Dermis blood vessel endothelial cell (primary cell): ENCODE data around the gene COLEC12. TPM values are rescaled to one million over a fixed set of nuclear protein-coding genes. Genes with fewer than 3 reads are reported as not detected.

Experiments
- DNase-seq: peaks from one replicate; pipeline ENCODE4 v3.0.0; 2010
- total RNA-seq: library from RNA; depleted of rRNA; stranded (reverse); fragments of >200 nt; gene quantifications from 2 replicates; pipeline ENCODE4 v1.2.3, GENCODE V29; 2014

Gene COLEC12
- total RNA-seq, 1 donor from 2014 or later = 45.1 TPM

DNA sequence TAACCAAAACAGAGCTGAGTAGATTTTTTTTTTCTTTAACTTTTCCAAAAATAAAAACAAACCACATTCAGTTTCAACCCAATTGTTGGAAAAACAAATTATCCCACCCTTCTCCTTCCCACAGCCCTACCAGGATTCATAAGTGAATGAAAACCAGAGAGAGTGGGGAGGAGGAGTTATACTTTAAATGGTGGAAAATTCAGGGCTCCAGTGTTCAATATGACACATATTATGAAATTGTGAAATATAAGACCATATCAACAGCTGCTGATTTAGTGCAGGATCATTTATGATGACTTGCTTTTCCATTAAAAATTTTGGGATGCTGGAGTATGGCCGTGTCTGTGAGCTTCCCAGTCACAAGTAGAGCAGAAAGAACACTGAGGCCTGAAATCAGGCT is 26.7 kb downstream of the COLEC12 start:
- DNase-seq = no peak

DNA sequence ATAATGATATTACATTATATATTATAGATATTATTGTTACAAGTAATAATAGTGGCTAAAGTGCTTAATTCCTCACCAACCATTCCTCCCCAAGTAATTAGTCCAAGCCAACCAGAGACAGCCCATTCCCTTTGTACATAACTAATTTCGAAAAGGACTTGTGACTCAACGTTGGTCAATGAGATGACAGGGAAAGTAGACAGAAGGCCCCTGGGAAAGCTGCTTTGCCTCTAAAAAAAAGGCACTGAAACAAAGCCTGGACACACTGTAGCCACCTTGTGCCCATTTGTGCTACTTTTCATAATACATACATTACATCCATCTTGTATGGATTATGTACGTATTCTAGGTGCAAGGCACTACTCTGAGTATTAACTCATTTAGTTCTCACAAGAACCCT is 28.8 kb downstream of the COLEC12 start:
- DNase-seq = no peak

DNA sequence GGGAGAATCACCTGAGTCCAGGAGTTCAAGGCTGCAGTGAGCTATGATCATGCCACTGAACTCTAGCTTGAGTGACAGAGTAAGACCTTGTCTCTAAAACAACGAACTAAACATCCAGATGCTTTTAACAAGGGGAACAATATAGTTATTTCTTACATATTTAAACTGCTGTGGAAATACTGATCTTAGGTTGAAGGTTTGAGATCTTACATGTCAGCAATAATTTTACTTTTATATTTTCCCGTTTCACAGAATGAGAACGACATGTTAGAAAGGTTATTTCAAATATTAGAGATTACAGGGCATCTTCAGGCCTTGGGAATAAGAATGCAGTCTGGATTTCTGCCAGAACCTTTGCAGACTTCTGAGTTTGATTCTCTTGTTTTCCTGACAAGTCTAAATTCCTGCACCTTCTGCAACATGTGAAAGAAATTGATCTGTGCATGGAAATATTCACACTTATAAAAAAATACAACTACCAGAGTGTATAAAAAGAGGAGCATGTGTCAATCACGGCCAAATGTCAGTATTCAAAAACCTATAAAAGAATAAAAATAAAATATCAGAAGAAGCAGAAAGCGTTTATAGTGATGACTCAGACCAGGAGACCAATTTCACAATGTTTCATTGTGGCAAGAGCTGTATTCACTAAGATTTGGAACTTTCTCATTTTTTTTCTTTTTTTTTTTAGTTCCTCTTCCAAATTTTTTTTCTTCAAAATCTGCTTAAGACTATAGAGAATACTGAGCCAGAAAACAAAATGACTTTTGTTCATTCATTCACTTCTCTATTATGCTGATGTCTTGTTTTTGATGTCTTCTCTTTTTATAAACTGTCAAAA is 29.6 kb downstream of the COLEC12 start:
- DNase-seq = peak; percentile 36

DNA sequence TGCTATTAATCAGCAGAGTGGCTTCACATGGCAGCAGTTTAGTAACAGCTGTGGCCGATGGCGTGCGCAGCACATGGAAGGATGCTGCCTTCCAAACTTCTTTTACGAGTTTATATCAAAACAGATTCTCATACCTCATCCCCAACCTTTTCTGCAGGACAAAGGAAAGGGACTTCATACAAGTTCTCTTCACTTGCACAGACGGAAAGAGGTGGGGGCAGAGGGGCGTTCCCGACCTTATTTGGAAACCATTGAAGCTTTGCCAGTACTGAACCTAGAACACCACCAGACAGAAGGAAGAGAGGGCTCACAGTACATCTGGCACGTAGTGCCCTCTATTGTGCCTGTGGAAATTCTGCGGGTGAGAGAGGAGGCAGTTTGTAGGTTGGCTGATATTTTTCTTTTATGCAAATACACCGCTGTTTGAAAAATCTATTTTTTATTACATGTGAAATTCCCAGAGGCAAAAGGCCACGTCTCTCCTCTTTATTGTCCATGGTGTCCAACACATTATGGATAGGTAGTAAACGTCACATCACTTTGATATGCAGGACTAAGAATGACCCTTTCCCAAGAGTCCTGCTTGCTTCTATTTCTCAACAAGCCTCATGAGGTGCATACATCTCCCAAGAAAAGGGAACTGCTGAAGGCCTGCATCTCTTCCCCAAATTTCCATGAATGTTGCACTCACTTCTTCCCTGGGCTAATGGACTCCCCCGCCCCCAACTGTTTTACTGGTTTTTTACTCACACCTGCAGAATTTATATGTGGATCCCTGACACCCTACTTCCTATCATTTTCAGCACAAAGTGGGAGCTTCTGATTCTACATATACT is 31.3 kb downstream of the COLEC12 start:
- no peak for DNase-seq

DNA sequence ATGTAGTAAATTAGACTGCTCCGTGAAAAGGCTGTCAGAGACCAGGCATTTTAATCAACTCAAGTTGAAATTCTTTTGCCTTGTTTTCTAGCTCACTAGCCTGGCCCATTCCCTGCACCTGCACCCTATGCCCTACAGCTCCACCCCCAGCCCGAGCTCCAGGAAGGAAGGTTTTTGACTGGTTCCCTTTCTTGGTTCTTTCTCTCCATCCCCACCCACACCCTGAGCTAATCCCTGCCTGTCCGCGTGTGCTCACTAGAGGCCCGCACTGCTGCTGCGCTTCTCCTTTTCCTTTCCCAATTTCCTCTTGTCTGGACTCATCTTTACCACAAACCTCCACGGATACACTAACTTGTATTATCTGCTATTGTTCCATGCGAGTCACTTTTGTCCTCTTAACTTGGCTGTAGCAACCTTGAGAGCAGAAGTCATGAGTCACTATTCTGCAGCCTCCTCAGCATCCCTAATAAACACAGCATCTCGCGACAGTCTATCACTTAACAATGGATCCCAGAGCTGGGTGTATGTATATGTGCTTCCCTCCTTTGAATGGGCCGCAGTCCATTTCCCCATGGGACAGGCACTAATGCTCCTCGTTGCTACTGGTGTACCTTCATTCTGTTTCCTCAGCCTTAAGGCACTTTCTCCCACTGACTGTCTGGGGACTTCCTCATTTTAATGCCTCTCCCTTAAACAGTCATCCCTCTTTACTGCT is 36.5 kb downstream of the COLEC12 start:
- DNase-seq = no peak

DNA sequence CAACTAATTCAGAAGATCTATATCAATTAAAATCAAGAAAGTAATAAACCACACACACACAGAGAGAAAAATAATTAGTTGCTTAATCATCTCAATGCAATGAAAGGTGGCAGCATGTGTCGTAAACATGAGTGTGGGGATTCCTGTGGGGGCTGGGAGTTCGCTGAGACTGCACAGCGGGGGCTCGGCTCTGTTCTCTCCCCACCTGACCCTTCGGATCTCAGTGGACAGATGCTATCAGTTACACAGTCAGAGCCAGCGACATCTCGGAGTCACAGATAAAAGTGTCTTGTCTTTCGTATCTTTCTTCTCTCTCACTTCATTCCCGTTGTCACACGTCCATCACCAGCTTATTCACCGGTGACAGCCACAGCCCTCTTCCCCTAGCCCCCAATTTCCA is 37.1 kb downstream of the COLEC12 start:
- DNase-seq = no peak

DNA sequence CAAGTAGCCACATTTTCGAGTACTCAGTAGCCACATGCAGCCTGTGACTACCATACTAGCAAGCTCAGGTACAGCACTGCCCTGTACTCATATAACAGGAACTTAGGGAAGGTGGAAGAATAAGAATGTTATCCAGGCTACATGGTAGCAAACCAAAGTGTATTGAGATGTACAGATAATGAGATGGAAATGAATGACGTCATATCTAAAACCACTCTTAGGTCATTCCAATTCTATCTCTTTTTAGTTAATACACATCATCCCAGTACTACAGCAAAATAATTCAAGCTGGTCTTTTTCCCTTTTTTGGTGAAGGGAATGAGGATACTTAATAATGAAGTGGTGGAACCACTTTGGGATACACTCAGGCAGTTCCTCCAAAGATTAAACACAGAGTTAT is 38.7 kb downstream of the COLEC12 start:
- no peak for DNase-seq

DNA sequence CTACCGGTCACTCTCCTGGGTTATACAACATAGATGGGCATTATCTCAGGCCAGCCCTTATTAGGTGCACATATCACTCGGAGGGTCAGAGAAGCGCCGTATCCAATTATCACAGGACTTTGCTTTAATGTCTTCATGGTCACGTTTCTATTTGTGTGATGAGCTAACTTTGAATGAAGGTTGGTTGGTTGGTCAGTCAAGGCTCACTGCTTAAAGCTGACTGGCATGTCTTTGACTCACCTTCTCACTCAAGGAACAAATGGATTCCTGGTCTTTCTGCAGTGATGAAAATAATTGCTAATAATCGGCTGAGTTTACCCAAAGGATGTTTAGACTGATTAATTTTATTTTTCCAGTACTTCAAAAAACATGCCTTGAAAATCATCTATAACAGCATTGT is 39.7 kb downstream of the COLEC12 start:
- no peak for DNase-seq

DNA sequence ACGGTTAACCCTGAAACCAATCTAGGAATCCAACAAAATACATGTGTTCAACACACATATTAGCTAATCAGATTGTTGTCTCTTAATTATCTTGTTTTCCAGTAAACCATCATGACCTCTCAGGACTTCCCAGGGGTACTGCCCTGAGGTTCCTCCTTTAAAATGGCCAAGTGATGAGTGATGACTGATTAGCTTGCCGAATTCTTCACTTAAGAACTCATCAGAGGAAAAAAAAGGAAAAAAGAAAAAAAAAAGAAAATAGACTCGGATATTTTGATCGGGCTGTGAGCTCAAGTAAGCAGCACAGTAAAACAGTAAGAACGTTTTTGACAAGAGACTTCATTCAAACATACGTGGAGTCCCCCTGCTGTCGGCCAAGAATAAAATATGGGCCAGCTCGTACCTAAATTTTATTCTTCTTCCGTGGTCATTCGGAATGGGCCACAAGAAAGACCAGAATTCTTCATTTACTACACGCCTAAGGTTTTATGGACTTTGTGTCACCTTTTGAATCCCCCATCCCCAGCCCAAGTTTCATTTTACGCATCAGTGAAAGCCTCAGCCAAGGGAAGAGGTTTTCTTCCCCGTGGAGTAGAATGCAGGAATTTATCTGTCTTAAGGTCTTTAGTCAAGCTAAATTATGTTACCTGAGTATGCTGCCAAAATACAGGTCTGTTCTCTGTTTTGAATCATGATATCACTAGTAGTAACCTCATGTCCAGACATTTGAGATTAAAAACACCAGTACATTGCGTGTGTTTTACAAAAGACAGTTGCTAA is 40.5 kb downstream of the COLEC12 start:
- no peak for DNase-seq

DNA sequence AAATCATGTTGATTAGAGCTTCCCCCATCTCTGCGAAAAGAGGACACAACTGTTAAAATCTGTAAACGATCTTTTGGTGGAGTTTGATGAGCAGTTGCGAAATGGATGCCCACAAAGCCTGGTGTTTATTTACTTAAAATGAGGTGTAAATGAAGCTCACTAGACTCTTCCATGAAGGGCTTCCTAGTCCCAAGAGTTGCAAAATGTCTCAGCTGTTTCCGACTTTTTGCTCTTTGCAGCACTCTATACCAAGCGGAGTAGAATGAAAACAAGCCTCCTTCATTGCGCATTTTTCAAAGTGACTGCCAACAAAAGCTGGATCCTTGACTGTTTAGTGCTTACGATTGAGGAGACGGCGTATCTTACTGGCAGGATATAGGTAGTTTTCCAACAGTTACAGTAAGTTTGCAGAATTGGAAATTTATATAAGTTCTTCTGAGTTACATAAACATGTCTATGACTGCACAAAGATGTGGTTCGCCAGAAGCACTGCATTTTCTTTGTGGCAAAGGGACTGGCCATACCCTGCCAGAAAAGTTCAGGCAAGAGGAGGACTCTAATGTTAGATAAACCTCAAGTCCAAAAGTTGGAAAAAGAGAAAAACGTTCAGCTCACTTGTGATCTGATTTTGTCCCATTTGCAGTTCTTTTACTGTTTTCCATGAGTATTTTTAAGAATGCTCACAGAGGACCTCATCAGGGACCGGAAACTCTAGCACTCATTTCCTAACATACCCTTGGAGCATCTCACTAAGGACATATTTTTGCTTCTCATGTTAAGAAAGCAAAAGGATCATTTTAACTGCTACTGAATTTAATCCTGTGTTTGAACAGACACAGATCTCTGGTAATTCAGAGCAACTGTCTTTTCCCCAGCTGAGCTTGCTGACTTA is 42.7 kb downstream of the COLEC12 start:
- DNase-seq = no peak

DNA sequence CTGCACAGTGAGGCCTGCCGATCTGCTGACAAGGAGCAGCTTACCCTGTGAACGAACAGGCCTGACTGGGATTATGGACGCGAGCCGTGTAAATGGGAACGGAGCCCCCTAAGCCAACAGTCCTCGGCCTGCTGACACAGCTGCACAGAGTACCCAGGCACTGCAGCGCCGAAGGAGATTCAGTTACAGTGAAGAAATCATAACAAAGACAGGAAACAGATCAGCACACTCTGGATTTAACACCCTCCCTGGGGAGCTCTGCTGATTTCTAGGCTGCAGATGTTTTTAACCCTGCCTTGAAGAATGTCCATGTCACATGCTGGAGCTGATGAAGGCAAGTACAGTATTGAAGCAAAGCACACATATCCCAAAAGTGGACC is 43.4 kb downstream of the COLEC12 start:
- peak; percentile 78 for DNase-seq

DNA sequence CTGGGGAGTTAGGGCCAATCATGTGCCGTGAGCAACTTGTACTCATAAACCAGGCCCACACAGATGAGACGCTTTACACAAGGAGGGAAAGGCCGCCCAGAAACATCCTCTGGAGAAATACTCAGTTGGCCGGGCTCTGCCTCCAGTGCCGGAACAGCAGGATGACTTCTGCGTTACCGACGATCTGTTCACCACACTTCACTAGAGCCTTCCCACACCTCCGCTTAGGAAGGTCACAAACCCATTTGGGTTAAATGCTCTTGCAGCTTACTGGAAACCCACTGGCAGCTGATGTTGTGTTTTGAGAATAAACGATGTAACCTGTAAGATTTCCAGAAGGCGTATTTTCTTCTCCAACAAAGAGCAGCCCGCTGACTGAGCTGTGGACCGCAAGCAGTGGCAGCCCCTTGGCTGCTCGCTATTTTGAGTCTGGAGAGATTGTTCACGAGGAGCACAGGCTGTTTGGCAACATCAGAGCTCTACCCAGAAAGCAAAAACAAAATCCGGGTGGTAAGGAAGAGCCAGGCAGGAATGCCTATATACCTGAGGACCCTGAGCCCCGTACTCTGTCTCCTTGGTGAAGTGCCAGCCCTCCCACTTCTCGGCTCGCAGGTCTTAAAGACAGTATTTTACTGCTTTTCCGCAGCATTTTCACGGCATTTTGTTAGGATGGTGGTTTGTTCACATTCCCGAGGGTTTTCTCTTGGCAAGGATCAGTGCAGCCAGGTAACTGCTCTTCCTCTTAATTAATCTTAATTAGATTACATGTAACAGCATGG is 44.0 kb downstream of the COLEC12 start:
- DNase-seq = no peak

DNA sequence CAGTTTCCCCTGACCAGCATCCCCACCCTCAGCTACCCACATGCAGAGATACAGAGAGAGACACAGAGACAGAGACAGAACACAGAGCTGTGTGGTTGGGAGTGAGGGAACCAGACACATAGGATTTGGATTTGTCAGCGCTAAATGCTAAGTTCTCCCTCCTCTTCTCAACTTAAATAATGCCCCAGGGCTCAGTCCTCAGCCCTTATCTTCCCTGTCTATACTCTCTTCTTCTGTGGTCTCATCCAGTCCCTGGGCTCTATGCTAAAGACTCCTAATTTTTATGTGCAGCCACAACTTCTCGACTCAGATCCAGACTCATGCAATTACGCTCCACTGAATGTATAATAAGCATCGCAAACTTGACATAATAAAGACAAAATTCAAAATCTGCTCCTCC is 47.1 kb downstream of the COLEC12 start:
- no peak for DNase-seq

DNA sequence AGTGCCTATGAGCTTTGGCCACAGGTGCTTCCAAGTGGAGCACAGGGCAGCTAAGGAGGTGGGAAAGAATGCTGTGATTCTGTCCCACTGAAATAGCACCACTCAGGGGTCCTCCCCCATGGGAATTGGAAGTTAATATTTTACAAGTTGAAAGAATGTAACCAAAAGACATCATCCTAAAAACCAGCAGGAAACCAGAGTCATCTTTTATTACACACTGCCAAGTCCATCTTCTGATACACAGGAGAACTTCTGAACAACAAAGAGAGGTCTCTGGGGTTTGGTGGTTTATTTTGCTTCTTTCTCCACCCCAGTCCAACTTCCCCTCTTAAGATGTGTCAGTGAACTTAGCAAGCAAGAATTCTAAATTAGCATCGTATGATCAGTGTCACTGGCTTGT is 47.7 kb downstream of the COLEC12 start:
- no peak for DNase-seq

DNA sequence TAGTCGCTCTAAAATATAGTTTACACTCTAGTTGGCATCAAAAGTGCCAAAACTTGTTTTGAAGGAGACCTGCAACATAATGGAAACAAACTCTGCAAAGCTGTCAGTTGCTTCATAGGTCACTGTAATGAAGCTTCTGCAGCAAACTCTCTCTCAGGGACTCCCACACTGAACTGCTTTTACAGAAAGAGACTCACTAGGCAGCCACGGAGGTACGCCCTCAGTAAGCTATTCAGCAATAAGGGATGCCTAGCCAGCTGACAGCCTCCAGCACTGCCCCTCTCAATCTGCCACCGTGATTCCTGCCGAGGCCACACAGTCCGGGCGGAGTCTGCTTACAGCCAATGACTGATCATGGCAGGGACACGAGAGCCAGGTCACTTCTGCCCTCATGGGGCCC is 51.1 kb downstream of the COLEC12 start:
- DNase-seq = no peak

DNA sequence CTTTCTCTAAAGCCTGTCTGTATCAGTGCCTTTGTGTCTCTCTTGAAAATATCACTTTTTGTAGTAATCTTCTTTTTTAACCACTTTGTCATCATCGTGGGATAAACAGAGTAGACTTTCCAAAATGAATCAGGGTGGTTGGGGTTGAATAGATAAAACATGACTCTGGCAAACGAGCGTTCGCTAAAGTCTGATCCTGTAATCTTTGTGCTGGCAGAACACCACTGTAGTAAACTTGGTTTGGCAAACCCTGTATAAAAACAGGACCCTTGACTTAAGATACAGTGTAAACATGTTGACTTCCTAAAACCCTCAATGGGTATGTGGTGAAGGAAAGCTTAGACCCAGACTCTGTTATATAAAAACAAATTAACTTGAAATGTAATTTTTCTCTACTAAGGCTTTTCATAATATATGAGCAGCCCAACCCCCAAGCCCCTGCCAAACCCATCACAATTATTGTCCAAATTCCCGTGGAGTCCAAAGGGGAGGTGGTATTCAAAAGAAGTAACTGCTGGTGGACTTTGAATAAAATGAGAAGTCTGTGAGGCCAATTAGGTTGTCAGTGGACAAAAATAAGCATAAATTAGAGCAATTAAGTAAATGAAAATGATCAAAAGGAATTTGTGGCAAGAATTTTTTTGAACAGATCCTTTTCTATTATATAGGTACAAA is 52.2 kb downstream of the COLEC12 start:
- no peak for DNase-seq

DNA sequence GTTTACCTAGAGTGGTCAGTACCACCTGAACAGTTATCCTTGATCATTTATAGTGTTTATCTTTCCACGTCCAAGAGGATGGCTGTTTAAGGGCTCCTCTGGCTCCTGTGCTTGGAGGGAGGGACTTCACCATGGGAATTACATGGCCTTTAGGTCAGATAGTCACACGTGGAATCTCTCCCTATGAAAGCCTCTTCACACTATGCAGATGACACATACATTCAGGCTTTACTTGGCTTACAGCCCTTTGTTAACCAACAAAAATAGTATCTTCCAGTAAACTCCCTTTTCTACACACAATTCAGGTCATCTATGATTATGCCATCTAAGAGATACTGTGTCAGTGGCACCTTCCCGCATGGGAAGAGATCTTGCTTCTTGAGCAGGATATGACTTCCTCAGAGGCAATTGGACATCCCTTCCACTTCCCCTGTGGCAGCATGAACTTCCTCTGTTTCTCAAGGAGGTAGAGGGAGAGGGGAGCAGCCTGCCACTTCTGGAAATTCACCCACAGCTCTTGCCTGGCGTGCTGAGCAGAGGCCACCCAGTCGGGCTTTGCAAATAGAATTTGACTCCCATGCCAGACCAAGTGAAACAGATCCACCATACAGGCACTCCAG is 53.5 kb downstream of the COLEC12 start:
- no peak for DNase-seq

DNA sequence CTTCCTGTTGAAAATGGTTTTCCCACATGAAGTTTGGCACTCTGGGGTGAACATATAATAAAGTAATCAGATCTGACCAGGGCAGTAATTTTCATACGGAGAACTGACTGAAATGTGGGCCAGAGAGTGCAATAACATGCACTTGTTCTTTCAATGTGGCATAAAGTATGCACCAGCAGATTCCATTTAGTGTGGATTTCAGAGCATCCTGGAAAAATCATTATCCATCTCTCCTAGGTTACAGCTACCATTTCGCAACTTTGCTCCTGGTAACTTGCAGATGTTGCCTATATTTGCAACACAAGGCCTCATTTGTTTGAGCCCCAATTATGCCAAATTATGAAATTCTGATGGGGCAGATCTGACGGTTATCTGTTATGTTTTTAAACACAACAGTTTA is 55.4 kb downstream of the COLEC12 start:
- no peak for DNase-seq

DNA sequence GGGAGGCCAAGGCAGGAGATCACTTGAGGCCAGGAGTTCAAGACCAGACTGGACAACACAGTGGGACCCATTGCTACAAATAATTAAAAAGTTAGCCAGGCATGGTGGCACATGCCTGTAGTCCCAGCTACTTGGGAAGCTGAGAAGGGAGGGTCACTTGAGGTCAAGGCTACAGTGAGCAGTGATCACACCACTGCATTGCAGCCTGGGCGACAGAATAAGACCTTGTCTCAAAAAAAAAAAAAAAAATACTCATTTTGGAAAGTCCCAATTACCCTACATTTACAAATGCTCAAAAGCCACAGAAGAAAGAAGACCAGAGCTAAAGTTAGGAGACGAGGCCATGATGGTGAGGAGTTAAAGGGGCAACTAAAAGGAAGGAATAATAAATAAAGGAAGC is 61.9 kb downstream of the COLEC12 start:
- DNase-seq = no peak

DNA sequence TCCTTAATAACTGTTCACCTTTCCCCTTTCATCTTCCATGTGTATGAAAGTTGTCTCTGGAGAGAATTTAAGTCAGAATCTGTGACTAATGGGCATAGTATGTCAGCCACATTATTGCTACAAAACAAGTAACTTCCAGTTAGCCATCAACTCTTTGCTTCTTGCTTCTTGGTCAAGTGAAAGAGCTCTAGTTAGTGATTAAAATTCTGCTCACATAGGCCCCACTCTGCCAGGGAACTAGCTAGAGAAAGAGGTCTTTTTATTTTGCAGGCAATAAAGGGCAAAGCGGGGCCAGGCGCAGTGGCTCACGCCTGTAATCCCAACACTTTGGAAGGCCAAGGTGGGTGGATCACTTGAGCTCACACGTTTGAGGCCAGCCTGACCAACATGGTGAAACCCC is 64.6 kb downstream of the COLEC12 start:
- DNase-seq = no peak
